K562 (cell line): Measurements from ENCODE around the gene TMEM131. TPM values are rescaled to one million over a fixed set of nuclear protein-coding genes. Genes with fewer than 3 reads are reported as not detected.

ENCODE experiments used
- ARHGAP35 ChIP-seq: fragments of 450-650 bp; IDR thresholded peaks from 2 replicates; pipeline ENCODE4 v1.6.1; 2018; ENCODE audit not compliant: partially characterized antibody
- ARID1B ChIP-seq: fragments of 450-650 bp; IDR thresholded peaks from 2 replicates; pipeline ENCODE4 v1.6.1; 2016; ENCODE audit warnings: antibody characterized with exemption, mild to moderate bottlenecking, inconsistent platforms
- DIDO1 ChIP-seq: fragments of 450-650 bp; IDR thresholded peaks from 2 replicates; pipeline ENCODE4 v1.6.1; 2016; ENCODE audit warnings: low read depth, missing biosample characterization, missing genetic modification characterization
- ELF4 ChIP-seq: fragments of 450-650 bp; formaldehyde crosslinking; IDR thresholded peaks from 2 replicates; pipeline ENCODE4 v1.4.0; 2022; ENCODE audit warnings: missing genetic modification characterization
- HDAC2 ChIP-seq: fragments of 450-650 bp; IDR thresholded peaks from 2 replicates; pipeline ENCODE4 v1.6.1; 2016; ENCODE audit warnings: mild to moderate bottlenecking
- KLF13 ChIP-seq: fragments of 450-650 bp; IDR thresholded peaks from 2 replicates; pipeline ENCODE4 v1.6.1; 2016; ENCODE audit warnings: missing genetic modification characterization, low read depth, mild to moderate bottlenecking, missing compliant biosample characterization, moderate library complexity, borderline replicate concordance
- NCOA2 ChIP-seq, 2 experiments: fragments of 450-650 bp; IDR thresholded peaks; 2 replicates each; pipeline ENCODE4 v1.6.1; 2018; ENCODE audit warnings: mild to moderate bottlenecking in 2 of 2, moderate library complexity in 1 of 2; ENCODE audit not compliant: partially characterized antibody in 2 of 2
- NUFIP1 ChIP-seq: fragments of 450-650 bp; IDR thresholded peaks from 2 replicates; pipeline ENCODE4 v1.6.1; 2018; ENCODE audit not compliant: partially characterized antibody
- SREBF1 ChIP-seq: fragments of 150-350 bp; IDR thresholded peaks from 2 replicates; pipeline ENCODE4 v1.6.1; 2014; ENCODE audit warnings: antibody characterized with exemption, low read depth, low read length, borderline replicate concordance
- ZNF197 ChIP-seq: fragments of 200-800 bp; sonication (Bioruptor generic); IDR thresholded peaks from 2 replicates; pipeline ENCODE4 v1.6.1; 2016; ENCODE audit warnings: low read depth, missing genetic modification characterization, missing compliant biosample characterization
- ZNF57 ChIP-seq: fragments of 450-650 bp; formaldehyde crosslinking; IDR thresholded peaks from 2 replicates; pipeline ENCODE4 v1.4.0; 2020; ENCODE audit warnings: mild to moderate bottlenecking, moderate library complexity
- ZNF77 ChIP-seq: fragments of 250-450 bp; sonication (Bioruptor Pico); IDR thresholded peaks from 2 replicates; pipeline ENCODE4 v1.5.0; 2020
- polyA plus RNA-seq, 8 experiments: library from polyadenylated mRNA; depleted of rRNA in 4 of 8; stranded (reverse) in 5 of 8; unstranded in 3 of 8; fragments of >200 nt; fragmentation: Nextera tagmentation in 2 of 8; fragmentation: Illumina TruSeq in 1 of 8; extraction: Ambion mirVana in 2 of 8; extraction: Trizol in 1 of 8; gene quantifications; 2 replicates each; pipeline versions ENCODE4 v1.2.1 to v1.2.3, GENCODE V29; 2011 to 2014; ENCODE audit warnings: inconsistent platforms in 1 of 8, missing spikeins in 1 of 8
- total RNA-seq, 7 experiments: library from RNA; depleted of rRNA in 6 of 7; stranded (reverse); fragments of >200 nt in 6 of 7; fragmentation: Illumina TruSeq in 2 of 7; extraction: Trizol in 2 of 7; gene quantifications; 2 replicates each; pipeline versions ENCODE4 v1.2.1 to v1.2.3, GENCODE V29; 2011 to 2021; ENCODE audit warnings: low replicate concordance in 1 of 7
- TF ChIP-seq, protein P1 (sequence below): fragments of 450-650 bp; formaldehyde crosslinking; conservative IDR thresholded peaks from 2 replicates; pipeline ENCODE4 v1.4.0; 2022; ENCODE audit warnings: mild to moderate bottlenecking, missing genetic modification characterization
- TF ChIP-seq, protein P2 (sequence below): sonication (generic); formaldehyde crosslinking; IDR thresholded peaks from 2 replicates; pipeline ENCODE4 v1.8.0; 2022; ENCODE audit warnings: missing genetic modification reagents, mild to moderate bottlenecking, borderline replicate concordance
- TF ChIP-seq, protein P3 (sequence below): fragments of 250-450 bp; sonication (Bioruptor Pico); IDR thresholded peaks from 2 replicates; pipeline ENCODE4 v1.8.0; 2022; ENCODE audit warnings: moderate library complexity, mild to moderate bottlenecking, inconsistent platforms
- TF ChIP-seq, protein P4 (sequence below): fragments of 450-650 bp; IDR thresholded peaks from 2 replicates; pipeline ENCODE4 v1.6.1; 2016; ENCODE audit warnings: low read depth

The TMEM131 gene
- total and polyA plus RNA-seq, 9 of the 15 experiments (the other 6 are each of a cell fraction or from before 2014, with no cell fraction given) = 2.5 to 21.1 (median 12.4) TPM

DNA sequence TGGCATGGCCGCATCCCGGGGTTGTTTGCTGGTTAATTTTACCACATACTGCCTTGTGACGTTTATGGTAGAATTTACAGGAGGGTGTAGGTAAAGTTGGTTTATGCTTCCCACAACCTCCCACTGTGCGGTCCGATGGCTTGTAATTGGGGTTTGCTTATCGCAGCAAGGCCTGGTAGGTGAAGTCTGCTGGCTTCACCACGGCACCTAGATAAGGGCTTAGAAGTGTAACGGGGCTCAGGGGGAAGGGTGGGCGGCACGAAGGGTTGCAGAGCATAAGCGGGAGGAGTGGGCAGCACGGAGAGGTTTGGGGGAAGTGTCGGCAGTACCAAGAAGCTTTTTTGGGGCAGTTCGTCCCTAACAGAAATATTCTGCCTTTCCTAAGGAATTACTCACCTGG, 39.0 kb upstream of the TMEM131 start (continued):
- no peak for TF ChIP-seq ZNF77 (CRISPR knock-in tag)
- TF ChIP-seq HDAC2 = no peak
- TF ChIP-seq, protein P1, sequence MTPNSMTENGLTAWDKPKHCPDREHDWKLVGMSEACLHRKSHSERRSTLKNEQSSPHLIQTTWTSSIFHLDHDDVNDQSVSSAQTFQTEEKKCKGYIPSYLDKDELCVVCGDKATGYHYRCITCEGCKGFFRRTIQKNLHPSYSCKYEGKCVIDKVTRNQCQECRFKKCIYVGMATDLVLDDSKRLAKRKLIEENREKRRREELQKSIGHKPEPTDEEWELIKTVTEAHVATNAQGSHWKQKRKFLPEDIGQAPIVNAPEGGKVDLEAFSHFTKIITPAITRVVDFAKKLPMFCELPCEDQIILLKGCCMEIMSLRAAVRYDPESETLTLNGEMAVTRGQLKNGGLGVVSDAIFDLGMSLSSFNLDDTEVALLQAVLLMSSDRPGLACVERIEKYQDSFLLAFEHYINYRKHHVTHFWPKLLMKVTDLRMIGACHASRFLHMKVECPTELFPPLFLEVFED (CRISPR knock-in tag) = no peak
- TF ChIP-seq, protein P2, sequence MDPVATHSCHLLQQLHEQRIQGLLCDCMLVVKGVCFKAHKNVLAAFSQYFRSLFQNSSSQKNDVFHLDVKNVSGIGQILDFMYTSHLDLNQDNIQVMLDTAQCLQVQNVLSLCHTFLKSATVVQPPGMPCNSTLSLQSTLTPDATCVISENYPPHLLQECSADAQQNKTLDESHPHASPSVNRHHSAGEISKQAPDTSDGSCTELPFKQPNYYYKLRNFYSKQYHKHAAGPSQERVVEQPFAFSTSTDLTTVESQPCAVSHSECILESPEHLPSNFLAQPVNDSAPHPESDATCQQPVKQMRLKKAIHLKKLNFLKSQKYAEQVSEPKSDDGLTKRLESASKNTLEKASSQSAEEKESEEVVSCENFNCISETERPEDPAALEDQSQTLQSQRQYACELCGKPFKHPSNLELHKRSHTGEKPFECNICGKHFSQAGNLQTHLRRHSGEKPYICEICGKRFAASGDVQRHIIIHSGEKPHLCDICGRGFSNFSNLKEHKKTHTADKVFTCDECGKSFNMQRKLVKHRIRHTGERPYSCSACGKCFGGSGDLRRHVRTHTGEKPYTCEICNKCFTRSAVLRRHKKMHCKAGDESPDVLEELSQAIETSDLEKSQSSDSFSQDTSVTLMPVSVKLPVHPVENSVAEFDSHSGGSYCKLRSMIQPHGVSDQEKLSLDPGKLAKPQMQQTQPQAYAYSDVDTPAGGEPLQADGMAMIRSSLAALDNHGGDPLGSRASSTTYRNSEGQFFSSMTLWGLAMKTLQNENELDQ = no peak
- TF ChIP-seq ZNF197 (CRISPR knock-in tag) = no peak
- TF ChIP-seq, protein P3, sequence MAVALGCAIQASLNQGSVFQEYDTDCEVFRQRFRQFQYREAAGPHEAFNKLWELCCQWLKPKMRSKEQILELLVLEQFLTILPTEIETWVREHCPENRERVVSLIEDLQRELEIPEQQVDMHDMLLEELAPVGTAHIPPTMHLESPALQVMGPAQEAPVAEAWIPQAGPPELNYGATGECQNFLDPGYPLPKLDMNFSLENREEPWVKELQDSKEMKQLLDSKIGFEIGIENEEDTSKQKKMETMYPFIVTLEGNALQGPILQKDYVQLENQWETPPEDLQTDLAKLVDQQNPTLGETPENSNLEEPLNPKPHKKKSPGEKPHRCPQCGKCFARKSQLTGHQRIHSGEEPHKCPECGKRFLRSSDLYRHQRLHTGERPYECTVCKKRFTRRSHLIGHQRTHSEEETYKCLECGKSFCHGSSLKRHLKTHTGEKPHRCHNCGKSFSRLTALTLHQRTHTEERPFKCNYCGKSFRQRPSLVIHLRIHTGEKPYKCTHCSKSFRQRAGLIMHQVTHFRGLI (CRISPR knock-in tag) = no peak
- no peak for TF ChIP-seq NUFIP1
- TF ChIP-seq ZNF57 (CRISPR knock-in tag) = no peak
- TF ChIP-seq, protein P4, sequence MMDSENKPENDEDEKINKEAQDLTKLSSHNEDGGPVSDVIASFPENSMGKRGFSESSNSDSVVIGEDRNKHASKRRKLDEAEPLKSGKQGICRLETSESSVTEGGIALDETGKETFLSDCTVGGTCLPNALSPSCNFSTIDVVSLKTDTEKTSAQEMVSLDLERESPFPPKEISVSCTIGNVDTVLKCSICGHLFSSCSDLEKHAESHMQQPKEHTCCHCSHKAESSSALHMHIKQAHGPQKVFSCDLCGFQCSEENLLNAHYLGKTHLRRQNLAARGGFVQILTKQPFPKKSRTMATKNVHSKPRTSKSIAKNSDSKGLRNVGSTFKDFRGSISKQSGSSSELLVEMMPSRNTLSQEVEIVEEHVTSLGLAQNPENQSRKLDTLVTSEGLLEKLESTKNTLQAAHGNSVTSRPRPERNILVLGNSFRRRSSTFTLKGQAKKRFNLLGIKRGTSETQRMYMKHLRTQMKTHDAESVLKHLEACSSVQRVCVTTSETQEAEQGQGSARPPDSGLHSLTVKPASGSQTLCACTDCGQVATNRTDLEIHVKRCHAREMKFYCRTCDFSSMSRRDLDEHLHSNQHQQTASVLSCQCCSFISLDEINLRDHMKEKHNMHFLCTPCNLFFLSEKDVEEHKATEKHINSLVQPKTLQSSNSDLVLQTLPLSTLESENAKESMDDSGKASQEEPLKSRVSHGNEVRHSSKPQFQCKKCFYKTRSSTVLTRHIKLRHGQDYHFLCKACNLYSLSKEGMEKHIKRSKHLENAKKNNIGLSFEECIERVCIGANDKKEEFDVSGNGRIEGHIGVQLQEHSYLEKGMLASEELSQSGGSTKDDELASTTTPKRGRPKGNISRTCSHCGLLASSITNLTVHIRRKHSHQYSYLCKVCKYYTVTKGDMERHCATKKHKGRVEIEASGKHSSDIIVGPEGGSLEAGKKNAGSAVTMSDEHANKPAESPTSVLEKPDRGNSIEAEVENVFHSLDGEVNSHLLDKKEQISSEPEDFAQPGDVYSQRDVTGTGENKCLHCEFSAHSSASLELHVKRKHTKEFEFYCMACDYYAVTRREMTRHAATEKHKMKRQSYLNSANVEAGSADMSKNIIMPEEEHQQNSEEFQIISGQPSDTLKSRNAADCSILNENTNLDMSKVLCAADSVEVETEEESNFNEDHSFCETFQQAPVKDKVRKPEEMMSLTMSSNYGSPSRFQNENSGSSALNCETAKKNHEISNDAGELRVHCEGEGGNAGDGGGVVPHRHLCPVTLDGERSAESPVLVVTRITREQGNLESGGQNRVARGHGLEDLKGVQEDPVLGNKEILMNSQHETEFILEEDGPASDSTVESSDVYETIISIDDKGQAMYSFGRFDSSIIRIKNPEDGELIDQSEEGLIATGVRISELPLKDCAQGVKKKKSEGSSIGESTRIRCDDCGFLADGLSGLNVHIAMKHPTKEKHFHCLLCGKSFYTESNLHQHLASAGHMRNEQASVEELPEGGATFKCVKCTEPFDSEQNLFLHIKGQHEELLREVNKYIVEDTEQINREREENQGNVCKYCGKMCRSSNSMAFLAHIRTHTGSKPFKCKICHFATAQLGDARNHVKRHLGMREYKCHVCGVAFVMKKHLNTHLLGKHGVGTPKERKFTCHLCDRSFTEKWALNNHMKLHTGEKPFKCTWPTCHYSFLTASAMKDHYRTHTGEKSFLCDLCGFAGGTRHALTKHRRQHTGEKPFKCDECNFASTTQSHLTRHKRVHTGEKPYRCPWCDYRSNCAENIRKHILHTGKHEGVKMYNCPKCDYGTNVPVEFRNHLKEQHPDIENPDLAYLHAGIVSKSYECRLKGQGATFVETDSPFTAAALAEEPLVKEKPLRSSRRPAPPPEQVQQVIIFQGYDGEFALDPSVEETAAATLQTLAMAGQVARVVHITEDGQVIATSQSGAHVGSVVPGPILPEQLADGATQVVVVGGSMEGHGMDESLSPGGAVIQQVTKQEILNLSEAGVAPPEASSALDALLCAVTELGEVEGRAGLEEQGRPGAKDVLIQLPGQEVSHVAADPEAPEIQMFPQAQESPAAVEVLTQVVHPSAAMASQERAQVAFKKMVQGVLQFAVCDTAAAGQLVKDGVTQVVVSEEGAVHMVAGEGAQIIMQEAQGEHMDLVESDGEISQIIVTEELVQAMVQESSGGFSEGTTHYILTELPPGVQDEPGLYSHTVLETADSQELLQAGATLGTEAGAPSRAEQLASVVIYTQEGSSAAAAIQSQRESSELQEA = no peak
- TF ChIP-seq ELF4 = no peak
- TF ChIP-seq ARID1B = peak; percentile 78
- TF ChIP-seq DIDO1 (tag) = no peak
- no peak for TF ChIP-seq NCOA2 (IDR thresholded peaks at IDR 0.05; ENCODE audit: partially characterized antibody in 2 of 2)
- no peak for TF ChIP-seq ARHGAP35
- TF ChIP-seq KLF13 = no peak
- TF ChIP-seq SREBF1 = no peak
